Measurements from ENCODE around the gene NCCRP1.
"Not testable (repeated sequence)": the region's sequence is repeated elsewhere in the genome, so short reads cannot be mapped to it uniquely, and the experiment has no call there.

The NCCRP1 gene

DNA sequence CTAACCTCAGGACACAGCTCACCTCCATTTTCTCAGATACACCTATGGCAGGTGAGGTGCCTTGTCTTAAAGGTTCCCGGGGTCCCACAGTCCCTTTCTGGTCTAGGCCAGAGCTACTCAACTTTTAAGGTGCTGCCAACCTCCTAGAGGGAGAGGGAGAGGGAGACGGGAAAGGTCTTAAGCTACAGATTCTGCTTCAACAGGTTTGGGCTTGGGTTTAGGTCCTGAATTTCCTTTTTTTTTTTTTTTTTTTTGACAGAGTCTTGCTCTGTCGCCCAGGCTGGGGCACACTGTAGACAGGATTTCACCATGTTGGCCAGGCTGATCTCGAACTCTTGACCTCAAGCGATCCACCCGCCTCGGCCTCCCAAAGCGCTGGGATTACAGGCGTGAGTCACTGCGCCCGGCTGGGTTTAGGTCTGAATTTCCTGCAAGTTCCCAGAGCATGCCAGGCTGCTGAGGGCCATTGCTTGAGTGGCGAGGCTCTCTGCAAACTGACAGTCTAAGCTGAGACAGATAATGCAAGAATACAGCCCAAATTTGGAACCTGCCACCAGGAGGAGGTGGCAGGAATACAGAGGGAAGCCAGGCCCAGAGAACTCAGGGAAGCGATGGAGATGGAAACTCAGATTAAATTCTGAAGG is 15.1 kb downstream of the NCCRP1 start:
- DNase-seq, result no peak

DNA sequence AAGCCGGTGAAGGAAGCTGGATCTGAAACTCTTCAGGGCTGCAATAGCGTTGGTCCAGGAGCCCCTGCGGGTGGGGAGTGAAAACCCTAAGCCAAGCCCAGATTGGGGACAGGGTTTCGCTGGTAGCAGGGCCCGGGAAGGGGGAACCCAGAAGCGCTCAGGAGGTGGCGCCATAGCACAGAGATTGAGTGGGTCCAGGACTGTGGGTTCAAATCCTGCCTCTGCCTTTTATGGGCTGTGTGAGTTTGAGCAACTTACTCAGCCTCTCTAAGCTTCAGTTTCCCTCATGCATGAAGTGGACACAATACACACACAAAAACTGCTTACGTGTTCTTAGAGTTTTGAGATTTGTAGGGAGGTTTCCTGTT is 15.6 kb downstream of the NCCRP1 start:
- DNase-seq, result peak in 1 of 2 donors; percentile 7

DNA sequence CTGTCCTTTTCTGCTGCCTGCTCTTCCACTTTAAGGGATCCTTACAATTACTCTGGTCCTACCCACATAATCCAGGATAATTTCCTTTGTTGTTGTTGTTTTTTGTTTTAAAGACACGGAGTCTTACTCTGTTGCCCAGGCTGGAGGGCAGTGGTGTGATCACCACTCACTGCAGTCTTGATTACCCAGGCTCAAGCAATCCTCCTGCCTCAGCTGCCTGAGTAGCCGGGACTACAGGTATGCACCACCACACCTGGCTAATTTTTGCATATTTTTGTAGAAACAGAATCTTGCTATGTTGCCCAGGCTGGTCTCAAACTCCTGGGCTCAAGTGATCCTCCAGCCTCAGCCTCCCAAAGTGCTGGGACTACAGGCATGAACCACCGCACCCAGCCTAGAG is 18.6 kb downstream of the NCCRP1 start:
- not testable (repeated sequence) for DNase-seq

DNA sequence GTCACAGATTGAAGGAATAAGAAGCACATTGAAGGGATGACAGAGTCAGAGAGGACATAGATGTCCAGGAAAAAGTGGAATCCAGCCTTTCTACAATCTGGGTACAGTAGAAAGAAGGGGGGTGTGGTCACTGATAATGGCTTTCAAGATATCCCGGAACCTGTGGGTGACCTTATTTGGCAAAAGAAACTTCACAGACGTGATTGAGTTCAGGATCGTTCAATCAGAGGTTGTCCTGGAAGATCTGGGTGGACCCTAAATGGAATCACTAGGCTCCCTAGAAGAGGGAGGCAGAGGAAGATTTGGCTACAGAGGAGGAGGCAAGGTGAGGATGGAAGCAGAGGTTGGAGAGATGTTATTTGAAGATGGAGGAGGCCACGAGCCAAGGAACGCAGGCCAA is 20.3 kb downstream of the NCCRP1 start:
- no peak for DNase-seq

DNA sequence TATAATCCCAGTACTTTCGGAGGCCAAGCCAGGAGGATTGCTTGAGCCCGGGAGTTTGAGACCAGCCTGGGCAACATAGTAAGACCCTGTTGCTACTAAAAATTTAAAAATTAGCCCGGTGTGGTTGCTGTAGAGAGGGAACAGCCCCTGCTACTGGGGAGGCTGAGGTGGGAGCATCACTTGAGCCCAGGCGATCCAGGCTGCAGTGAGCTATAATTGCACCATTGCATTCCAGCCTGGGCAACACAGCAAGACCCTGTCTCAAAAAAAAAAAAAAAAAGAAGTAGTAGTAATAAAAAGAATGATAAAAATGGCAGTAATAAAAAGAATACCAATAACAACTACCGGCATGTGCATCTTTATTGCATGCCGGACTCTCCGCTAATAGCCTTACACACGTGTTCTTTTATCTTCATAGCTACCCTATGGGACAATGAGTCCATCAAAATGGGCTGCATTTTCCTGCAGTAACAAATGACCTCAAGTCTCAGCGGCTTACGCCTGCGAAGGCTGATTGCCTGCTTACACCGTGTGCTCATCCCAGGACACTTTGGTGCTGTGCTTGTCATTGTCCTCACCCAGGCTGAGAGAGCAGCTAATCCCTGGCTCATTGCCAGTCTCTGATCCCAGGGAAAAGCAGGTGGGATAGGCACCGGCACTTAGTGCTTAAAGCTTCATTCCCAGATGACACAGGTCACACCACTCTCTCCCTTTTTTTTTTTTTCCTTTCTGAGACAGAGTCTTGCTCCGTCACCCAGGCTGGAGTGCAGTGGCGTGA is 21.7 kb downstream of the NCCRP1 start:
- no peak for DNase-seq

DNA sequence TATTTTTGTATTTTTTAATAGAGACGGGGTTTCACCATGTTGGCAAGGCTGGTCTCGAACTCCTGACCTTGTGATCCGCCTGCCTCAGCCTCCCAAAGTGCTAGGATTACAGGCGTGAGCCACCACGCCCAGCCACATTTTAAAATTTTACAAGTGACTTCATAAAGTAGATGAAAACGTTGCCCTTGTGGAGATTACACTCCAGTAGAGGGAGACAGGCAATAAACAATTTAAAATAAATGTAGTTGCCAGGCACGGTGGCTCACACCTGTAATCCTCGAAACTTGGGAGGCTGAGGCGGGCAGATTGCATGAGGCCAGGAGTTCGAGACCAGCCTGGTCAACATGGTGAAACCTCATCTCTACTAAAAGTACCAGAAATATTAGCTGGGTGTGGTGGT is 22.3 kb downstream of the NCCRP1 start:
- DNase-seq, result not testable (repeated sequence)

DNA sequence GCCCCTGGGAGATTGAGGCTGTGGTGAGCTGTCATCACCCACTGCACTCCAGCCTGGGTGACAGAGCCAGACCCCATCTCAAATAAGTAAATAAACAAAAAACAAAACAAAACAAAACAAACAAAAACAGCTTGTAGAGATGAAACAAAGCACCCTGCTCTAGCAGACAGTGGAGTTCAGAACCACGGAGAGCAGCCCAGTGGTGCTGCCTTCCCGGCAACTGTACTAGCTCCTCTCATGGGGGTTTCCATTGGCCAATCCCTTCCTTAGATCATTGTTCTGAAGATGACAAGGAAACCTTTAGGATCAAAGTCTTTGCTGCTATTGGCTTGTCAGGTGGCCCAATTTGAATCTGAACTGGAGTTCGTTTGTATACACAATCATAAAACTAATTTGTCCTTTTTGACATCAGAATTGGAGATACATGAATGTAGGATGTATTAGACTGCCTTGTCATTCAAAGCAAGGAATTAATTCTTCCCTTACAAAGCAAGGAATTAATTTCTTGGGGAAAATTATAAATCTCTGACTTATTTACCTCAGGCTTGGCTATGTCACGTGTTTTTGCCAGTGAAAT is 27.0 kb downstream of the NCCRP1 start:
- DNase-seq, result peak in 1 of 2 donors; percentile 2

DNA sequence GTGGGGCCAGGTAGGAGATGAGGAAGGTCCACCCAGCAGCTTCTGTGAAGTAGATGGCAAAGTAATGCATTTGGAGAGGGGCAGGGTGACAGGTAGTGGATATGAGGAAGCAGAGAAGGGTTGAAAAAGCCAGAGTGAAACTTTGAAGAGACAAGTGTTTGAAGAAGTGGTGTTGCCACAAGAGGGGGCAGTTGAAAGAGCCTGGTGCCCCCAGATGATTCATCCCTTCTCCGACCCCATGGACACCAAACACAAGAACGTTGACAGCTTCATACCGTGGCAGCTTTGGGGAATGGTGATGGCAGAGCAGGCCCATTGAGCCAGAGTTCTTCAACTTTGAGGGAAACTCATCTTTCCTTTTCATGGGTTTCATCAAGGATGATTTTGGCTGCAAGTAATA is 28.1 kb downstream of the NCCRP1 start:
- DNase-seq, result peak in 1 of 2 donors; percentile 30

DNA sequence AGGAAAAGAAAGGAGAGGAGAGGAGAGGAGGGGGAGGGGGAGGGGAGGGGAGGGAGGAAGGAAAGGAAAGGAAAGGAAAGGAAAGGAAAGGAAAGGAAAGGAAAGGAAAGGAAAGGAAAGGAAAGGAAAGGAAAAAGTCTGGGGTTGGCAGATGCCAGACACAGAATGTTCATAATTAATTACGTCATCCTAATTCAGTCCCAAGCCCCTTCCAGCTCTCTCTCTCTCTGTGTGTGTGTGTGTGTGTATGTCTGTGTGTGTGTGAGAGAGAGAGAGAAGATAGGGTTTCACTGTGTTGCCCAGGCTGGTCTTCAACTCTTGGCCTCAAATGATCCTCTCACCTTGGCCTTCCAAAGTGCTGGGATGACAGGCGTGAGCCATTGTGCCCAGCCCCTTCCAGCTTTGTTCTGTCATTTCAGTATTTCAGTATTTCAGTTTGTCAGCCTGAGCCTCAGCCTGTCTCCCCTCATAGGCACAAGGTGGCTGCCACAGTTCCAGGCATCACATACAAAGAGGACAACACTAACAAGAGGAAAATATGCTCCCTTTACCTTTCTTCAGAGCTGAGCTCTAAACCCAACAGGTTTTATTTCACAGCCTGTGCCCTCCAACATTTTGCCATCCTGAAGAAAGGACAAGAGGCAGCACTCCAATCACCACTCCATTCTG is 33.5 kb downstream of the NCCRP1 start:
- DNase-seq, result no peak

DNA sequence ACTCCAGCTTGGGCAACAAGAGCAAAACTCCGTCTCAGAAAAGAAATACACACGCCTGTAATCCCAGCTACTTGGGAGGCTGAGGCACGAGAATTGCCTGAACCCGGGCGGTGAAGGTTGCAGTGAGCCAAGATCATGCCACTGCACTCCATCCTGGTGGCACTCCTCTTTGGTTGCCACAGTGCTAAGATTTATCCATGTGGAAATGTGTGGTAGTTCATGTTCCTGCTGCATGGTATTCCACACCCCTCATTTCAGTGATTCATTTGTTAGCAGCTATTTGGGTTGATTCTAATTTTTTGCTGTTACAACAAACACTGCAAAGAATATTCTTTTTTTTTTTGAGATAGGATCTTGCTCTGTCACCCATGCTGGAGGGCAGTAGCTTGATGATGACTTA is 35.9 kb downstream of the NCCRP1 start:
- DNase-seq, result no peak

DNA sequence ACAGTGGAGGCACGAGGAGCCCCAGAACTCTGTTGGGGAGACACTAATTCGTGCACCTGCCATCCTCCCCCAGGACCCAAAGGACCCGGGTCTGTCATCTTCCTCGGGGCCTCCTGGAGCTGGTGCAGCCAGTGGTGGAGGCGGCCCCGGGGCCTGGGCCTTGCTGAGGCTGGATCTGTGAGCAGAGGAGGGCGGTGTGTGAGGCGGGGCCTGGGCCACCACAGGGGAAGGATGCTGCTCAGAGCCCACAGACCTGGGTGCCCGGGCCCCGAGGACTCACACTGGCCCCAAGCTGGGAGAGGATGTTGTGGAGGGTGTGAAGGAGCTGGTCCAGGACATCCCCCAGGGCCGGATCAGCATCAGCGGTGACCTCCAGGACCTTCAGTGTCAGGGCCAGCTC is 39.8 kb downstream of the NCCRP1 start:
- DNase-seq, result no peak

DNA sequence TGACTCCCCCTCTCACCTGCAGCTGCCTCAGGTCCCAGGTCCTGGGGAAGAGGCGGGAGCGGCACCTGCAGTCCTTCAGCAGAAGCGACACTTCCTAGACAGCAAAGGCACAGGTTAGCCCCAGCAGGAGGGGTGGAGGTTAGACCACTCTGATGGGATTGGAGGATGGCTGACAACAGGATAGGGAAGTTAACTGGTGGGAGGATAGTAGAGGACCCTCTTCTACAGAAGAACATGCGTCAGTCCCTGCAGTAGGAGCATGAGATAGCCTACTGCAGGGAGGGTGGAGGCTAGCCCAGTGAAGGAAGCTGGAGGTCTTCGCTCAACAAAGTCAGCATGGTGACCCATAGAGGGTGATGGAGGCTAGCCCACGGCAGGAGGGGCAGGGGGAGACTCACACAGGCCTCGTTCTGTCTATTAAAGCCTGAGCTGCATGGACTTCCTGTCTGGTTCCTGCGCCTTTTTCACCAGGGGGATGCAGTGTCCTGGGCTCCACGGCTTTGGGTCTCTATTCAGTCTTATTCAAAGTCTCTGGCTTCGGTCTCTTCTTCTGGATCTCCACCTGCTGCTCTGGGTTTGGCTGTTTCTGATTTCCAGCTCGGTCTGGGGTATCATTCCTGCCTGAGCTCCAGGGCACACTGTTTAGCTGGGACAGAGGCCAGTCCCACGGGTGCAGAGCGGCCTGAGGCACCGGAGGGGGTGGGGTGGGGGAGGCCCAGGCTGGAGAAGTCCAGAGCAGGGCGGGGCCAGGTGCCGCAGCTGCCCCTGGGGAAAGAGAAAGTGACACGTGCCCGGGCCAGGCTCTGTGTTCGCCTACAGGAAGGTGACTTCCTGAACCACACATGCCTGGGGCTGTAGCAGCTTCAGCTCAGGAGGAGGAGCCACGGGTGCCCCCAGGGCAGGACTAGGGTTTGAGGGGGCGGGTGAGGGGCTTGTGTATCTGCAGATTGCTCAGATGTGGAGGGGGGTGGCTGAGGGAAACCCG is 40.7 kb downstream of the NCCRP1 start:
- DNase-seq, result no peak

DNA sequence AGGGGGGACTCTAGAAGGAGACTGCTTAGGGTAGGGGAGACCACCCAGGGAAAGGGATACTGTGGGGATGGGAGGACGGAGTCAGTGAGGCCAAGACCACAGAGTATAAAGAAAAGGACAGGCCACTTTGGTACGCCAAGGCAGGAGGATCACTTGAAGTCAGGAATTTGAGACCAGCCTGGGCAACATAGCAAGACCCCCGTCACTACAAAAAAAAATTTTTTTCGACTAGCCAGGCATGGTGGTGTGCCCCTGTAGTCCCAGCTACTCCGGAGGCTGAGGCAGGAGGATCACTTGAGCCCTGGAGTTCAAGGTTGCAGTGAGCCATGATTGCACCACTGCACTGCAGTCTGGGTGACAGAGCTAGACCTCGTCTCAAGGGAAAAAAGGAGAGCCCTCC is 41.4 kb downstream of the NCCRP1 start:
- no peak for DNase-seq

DNA sequence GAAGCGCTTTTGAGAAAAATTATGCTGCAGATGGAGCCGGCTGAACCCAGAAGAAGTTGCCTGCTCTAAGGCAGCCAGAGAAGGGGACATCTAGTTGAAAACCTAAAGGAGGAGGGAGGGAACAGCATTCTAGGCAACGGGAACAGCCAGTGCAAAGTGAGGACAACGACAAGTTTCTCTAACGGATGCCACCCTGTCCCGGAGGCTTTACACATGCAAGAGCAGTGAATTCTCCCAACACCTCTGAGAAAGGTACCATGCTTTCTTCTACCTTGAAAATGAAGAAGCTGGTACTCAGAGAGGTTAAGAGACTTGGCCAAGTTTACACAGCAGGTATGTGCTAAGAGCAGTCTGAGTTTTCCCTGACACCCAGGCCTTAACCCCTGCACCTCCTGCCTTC is 42.2 kb downstream of the NCCRP1 start:
- DNase-seq, result no peak

DNA sequence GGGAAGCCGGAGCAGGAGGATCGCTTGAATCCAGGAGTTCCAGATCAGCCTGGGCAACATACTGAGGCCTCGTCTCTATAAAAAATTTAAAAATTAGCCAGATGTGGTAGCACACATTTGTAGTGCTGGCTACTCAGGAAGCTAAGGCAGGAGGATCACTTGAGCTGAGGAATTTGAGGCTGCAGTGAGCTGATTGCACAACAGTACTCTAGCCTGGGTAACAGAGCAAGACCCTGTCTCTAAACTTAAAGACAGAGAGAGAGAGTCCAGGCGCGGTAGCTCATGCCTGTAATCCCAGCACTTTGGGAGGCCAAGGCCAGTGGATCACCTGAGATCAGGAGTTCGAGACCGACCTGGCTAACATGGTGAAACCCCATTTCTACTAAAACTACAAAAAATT is 43.7 kb downstream of the NCCRP1 start:
- DNase-seq, result no peak

DNA sequence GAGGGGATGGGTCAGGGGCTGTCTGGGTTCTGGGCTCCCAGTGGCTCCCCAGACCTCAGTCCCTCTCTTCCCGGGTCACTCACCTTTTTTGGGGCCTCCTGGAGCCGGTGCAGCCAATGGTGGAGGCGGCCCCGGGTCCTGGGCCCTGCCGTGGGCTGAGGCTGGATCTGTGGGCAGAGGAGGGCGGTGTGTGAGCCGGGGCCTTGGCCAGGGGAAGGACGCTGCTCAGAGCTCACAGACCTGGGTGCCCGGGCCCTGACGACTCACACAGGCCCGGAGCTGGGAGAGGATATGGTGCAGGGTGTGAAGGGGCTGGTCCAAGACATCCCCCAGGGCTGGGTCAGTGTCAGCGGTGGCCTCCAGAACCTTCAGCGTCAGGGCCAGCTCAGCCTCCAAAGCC is 47.0 kb downstream of the NCCRP1 start:
- not testable (repeated sequence) for DNase-seq

DNA sequence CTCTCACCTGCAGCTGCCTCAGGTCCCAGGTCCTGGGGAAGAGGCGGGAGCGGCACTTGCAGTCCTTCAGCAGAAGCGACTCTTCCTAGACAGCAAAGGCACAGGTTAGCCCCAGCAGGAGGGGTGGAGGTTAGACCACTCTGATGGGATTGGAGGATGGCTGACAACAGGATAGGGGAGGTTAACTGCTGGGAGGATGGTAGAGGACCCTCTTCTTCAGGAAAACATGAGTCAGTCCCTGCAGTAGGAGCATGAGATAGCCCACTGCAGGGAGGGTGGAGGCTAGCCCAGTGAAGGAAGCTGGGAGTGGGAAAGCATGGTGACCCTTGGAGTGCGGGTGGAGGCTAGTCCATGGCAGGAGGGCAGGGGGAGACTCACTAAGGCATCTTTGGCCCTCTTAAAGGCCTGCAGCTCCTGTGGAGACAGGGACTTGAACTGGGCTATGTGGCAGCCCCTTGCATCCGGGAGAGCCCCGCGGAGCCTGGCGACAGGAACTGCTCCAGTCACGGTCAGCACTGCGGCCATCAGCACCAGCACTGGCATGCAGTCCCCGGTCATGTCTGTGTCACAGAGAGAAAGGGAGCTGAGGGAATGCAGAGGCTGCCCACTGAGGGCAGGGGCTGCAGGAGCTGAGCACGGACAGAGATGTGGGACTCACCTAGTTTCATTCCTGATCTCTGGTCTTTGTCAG is 47.8 kb downstream of the NCCRP1 start, which contains the start of gene IFNL3:
TSS of gene IFNL3 (minus strand) at position 597 of the 691 bp plus-strand sequence. CDS start at position 558, 39 bp downstream.
- not testable (repeated sequence) for DNase-seq

DNA sequence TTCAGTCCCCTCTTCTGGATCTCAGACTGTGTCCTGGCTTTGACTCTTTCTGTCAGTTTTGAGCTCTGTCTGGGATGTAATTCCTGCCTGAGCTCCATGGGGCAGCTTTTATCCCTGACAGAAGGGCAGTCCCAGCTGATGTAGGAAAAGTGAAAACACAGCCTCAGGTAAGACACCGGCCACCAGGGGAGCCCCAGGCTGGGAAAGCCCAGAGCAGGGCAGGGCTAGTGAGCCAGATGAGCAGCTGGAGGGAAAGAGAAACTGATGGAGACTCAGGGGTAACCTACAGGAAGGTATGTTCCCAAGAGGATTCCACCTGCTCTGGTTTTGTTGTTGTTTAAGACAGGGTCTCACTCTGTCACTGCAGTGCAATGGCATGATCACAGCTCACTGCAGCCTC is 48.4 kb downstream of the NCCRP1 start:
- DNase-seq, result not testable (repeated sequence)

DNA sequence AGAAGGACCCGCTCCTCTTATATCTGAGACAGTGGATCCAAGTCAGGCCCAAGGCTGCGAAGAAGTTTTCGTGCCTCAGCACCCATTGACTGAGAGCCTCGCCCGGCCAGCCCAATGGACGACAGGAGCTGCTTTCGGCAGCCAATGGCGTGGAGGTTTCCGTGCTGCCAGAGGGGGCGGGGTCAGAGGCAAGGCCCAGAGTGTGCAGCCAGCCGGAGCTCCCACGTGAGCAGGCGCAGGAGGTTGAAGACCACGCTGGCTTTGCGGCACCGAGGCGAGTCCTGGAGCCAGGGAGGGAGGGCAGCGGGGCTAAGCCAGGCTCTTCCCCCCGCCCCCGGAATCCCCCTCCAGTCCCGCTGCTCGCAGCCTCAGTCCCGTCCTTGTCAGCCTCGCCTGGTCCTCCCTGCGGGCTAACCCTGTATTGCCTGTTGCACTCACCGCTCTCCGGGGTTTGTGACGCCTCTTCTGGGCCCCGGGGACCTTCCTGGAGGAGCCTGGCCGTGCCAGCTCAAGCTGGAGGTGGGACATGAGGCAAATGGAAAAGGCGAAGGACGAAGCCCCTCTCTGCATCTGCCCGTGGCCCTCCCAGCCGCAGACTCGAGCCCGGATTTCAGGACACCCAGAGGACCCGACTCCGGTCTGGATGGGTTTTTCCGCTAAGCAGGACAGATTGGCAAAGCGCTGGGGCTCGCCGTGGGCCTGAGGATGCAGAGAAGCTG is 50.3 kb downstream of the NCCRP1 start:
- no peak for DNase-seq

DNA sequence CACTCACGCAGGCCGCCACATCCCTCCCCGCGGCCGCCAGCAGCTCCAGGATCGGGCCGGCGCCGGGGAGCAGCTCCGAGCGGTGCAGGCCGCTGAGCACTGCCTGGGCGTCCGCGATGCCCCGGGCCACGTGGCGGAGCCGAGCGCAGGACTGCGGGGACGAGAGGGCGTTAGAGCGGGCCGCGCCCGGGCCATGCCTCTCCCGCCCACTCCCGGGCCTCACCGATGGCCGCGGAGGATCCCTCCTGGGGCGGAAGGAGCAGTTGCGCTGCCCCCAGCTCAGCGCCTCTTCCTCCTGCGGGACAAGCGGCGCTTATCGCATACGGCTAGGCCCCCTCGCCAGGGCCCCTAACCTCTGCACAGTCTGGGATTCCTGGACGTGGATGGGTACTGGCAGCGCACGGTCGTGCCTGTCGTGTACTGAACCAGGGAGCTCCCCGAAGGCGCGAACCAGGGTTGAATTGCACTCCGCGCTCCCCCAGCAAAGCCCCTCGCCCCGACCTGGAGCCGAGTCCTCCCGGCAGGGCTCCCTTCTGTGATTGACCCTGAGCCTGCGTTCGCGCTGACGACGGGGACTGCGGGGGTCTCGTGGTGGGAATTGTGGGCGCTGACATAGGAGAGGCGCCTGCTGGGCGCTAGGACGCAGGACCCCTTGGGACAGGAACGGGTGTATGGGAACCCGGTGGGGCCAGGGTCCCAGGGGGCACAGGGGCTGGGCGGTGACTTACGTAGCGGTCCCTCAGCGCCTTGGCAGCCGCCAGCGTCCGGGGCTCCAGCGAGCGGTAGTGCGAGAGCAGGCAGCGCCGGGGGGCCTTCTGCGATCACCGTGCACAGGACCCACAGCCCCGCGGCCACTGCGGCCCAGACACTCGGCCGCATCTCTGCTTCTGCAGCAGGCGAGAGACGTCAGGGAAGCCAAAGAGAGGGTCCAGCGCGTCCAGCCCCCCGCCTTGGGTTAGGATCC is 51.2 kb downstream of the NCCRP1 start:
- DNase-seq, result no peak
